GOT3 (cell line): ENCODE data around the gene CATSPERD.
"Not testable (repeated sequence)": the region's sequence is repeated elsewhere in the genome, so short reads cannot be mapped to it uniquely, and the experiment has no call there.

Experiments
- DNase-seq: peaks from one replicate; lab custom pipeline; 2025; ENCODE audit warnings: mixed read lengths; lab: John Stamatoyannopoulos, UW

The CATSPERD gene

GRCh38 chr19:5697022-5697889 is 23.2 kb upstream of the CATSPERD start:
- no peak for DNase-seq

GRCh38 chr19:5697890-5698634 is 22.4 kb upstream of the CATSPERD start:
- DNase-seq = no peak

- DNase-seq = no peak
Measured at GRCh38 chr19:5698635-5699422, 21.6 kb upstream of the CATSPERD start.

- no peak for DNase-seq
Measured at GRCh38 chr19:5700455-5701092, 19.9 kb upstream of the CATSPERD start.

- not testable (repeated sequence) for DNase-seq
Measured at GRCh38 chr19:5702053-5702410, 18.4 kb upstream of the CATSPERD start.

GRCh38 chr19:5703819-5704818 is 16.3 kb upstream of the CATSPERD start:
- no peak for DNase-seq

GRCh38 chr19:5705552-5705951 is 14.9 kb upstream of the CATSPERD start:
- DNase-seq = no peak

GRCh38 chr19:5706876-5707573 is 13.4 kb upstream of the CATSPERD start:
- no peak for DNase-seq

- DNase-seq = no peak
Measured at GRCh38 chr19:5707576-5708575, 12.6 kb upstream of the CATSPERD start.

GRCh38 chr19:5711025-5711424 is 9.4 kb upstream of the CATSPERD start:
- DNase-seq = no peak

- no peak for DNase-seq
Measured at GRCh38 chr19:5711713-5712161, 8.7 kb upstream of the CATSPERD start.

- DNase-seq = no peak
Measured at GRCh38 chr19:5713228-5713627, 7.2 kb upstream of the CATSPERD start.

- no peak for DNase-seq
Measured at GRCh38 chr19:5714816-5715215, 5.6 kb upstream of the CATSPERD start.

- DNase-seq = no peak
Measured at GRCh38 chr19:5717215-5717935, 3.1 kb upstream of the CATSPERD start.

GRCh38 chr19:5718037-5718578 is 2.3 kb upstream of the CATSPERD start:
- DNase-seq = no peak

- DNase-seq = no peak
Measured at GRCh38 chr19:5718579-5719273, 1.7 kb upstream of the CATSPERD start.
